ENCODE data around the gene TSPAN7. TPM values are rescaled to one million over a fixed set of nuclear protein-coding genes. Genes with fewer than 3 reads are reported as not detected.

TSPAN7 gene
- total and polyA plus RNA-seq, 9 of the 15 experiments (the other 6 are each of a cell fraction or from before 2014, with no cell fraction given): 0.07 to 0.29 (median 0.12) TPM; not detected in 1

GRCh38 chrX:38643903-38644302, 82.6 kb downstream of the TSPAN7 start:
- ChIA-PET POLR2A (interaction anchor here (0.7 kb wide), 1 partner anchor 931 kb away, joined by 3 read pairs; no protein-coding TSS in a partner anchor), CTCF (ENCODE audit: low intra/inter-chr PET ratio) (no interaction called here)
- Histone ChIP-seq H3K27me3 (ENCODE audit: control insufficient read depth in 2 of 2, insufficient read depth in 2 of 2, low read length in 2 of 2) (no peaks in the 10 kb centered on the region), H2AFZ (ENCODE audit: low read depth, low read length) (no peak overlapping the region), H3K4me3 (no peak overlapping the region), H3K9me1 (ENCODE audit: control insufficient read depth, insufficient read depth, low read length) (peaks cover 2% of the 10 kb centered on the region), H3K4me2 (ENCODE audit: insufficient read depth, low read length) (no peak overlapping the region), H3K27ac (ENCODE audit: extremely low read depth, low read depth, low read length) (no peak overlapping the region), H3K4me1 (replicated peaks in 1 of 2; ENCODE audit: control insufficient read depth in 2 of 2, insufficient read depth in 2 of 2, low read length in 2 of 2) (peaks cover 5 to 25% of the 10 kb centered on the region in 2 experiments; a peak in 4 of 5 replicates), H3K79me2 (ENCODE audit: control insufficient read depth, insufficient read depth, low read length) (no peaks in the 10 kb centered on the region), H4K20me1 (replicated peaks; ENCODE audit: control insufficient read depth, insufficient read depth, low read length) (no peaks in the 10 kb centered on the region), H3K9ac (ENCODE audit: insufficient read depth in 1 of 2, low read depth in 2 of 2, low read length in 2 of 2) (no peak overlapping the region), H3K36me3 (ENCODE audit: control insufficient read depth, insufficient read depth, low read length) (no peaks in the 10 kb centered on the region), H3K9me3 (replicated peaks; ENCODE audit: control insufficient read depth, insufficient read depth, low read depth, low read length) (no peaks in the 10 kb centered on the region)
- in situ Hi-C loops (cut with MboI): no loop called here
- intact Hi-C loops (cut with micrococcal nuclease): no loop called here
- BruUV-seq (replicated peaks): no TSS peak
- ATAC-seq: no peak
- FAIRE-seq: no peak
- DNase-seq (ENCODE audit: extremely low read depth in 1 of 4, low spot score in 3 of 4): no peak
- WGBS (ENCODE audit: insufficient coverage, low coverage, missing lambda C conversion rate): 71% methylated on average over 1 of the region's 1 CpG
- TF ChIP-seq ATF2 (CRISPR knock-in tag; IDR thresholded peaks at IDR 0.05): no peak
- no peak for TF ChIP-seq ZBED1 (IDR thresholded peaks at IDR 0.05)
- no peak for TF ChIP-seq KLF10 (CRISPR knock-in tag; IDR thresholded peaks at IDR 0.05)
- no peak for TF ChIP-seq MXD1 (CRISPR knock-in tag; IDR thresholded peaks at IDR 0.05; ENCODE audit: borderline replicate concordance, poor library complexity, severe bottlenecking)
- TF ChIP-seq TFE3 (CRISPR knock-in tag; IDR thresholded peaks at IDR 0.05): no peak
- TF ChIP-seq ZBTB40 (IDR thresholded peaks at IDR 0.05): no peak
- no peak for TF ChIP-seq ZBTB40 (CRISPR knock-in tag; IDR thresholded peaks at IDR 0.05)
- no peak for TF ChIP-seq MLX (CRISPR knock-in tag; conservative IDR thresholded peaks at IDR 0.05)
- TF ChIP-seq KLF16 (IDR thresholded peaks at IDR 0.05): no peak
